Measurements from ENCODE around the gene TECPR2. TPM values are rescaled to one million over a fixed set of nuclear protein-coding genes. Genes with fewer than 3 reads are reported as not detected.

The TECPR2 gene
- total RNA-seq, 1 donor from 2014 or later: 8.4 TPM

- Histone ChIP-seq H3K4me3 (no peak overlapping the region), H3K9me3 (ENCODE audit: low read depth) (no peaks in the 10 kb centered on the region), H3K4me2 (no peak overlapping the region), H3K36me3 (no peaks in the 10 kb centered on the region), H2AFZ (replicated peaks) (no peak overlapping the region), H4K20me1 (ENCODE audit: low read depth) (no peaks in the 10 kb centered on the region), H3K27me3 (no peaks in the 10 kb centered on the region), H3K79me2 (ENCODE audit: low read depth) (no peaks in the 10 kb centered on the region), H3K4me1 (no peaks in the 10 kb centered on the region), H3F3A (ENCODE audit: low read depth) (no peaks in the 10 kb centered on the region), H3K27ac (no peak overlapping the region), H3K9ac (no peak overlapping the region)
- H3K4me1 Mint-ChIP-seq: no peaks in the 10 kb centered on the region
- TF ChIP-seq EZH2 (IDR thresholded peaks at IDR 0.05) (no peak), CTCF (IDR thresholded peaks at IDR 0.05) (no peak), EZH2phosphoT487 (IDR thresholded peaks at IDR 0.05) (no peak)
- DNase-seq (ENCODE audit: low spot score): no peak
- H3K27me3 Mint-ChIP-seq (ENCODE audit: insufficient read depth, low read depth): no peaks in the 10 kb centered on the region
- peaks cover 18% of the 10 kb centered on the region for H3K36me3 Mint-ChIP-seq
- no peak overlapping the region for H3K27ac Mint-ChIP-seq
- H3K4me3 Mint-ChIP-seq: no peak overlapping the region
- no peaks in the 10 kb centered on the region for H3K9me3 Mint-ChIP-seq
Observed at GRCh38 chr14:102333390-102333789, 29.4 kb upstream of the TECPR2 start.

GRCh38 chr14:102333795-102334705 is 28.7 kb upstream of the TECPR2 start:
- Histone ChIP-seq H3K9ac (no peak overlapping the region), H3K27ac (no peak overlapping the region), H3K9me3 (ENCODE audit: low read depth) (no peaks in the 10 kb centered on the region), H3K79me2 (ENCODE audit: low read depth) (no peaks in the 10 kb centered on the region), H3K4me1 (no peaks in the 10 kb centered on the region), H3K4me3 (no peak overlapping the region), H3K4me2 (no peak overlapping the region), H2AFZ (replicated peaks) (no peak overlapping the region), H4K20me1 (ENCODE audit: low read depth) (no peaks in the 10 kb centered on the region), H3K27me3 (no peaks in the 10 kb centered on the region), H3K36me3 (no peaks in the 10 kb centered on the region), H3F3A (ENCODE audit: low read depth) (no peaks in the 10 kb centered on the region)
- Mint-ChIP-seq H3K9me3 (no peaks in the 10 kb centered on the region), H3K27me3 (ENCODE audit: insufficient read depth, low read depth) (no peaks in the 10 kb centered on the region), H3K4me1 (no peaks in the 10 kb centered on the region), H3K36me3 (peaks cover 23% of the 10 kb centered on the region), H3K27ac (no peak overlapping the region), H3K4me3 (no peak overlapping the region)
- no peak for DNase-seq (ENCODE audit: low spot score)
- TF ChIP-seq EZH2phosphoT487 (IDR thresholded peaks at IDR 0.05): no peak
- TF ChIP-seq EZH2 (IDR thresholded peaks at IDR 0.05): no peak
- TF ChIP-seq CTCF (IDR thresholded peaks at IDR 0.05): no peak

GRCh38 chr14:102335163-102335562 is 27.6 kb upstream of the TECPR2 start:
- H3K36me3 Mint-ChIP-seq: peaks cover 23% of the 10 kb centered on the region

More at GRCh38 chr14:102335163-102335562, 27.6 kb upstream of the TECPR2 start:
- H3K27me3 Mint-ChIP-seq (ENCODE audit: insufficient read depth, low read depth): peaks cover 2% of the 10 kb centered on the region
- Histone ChIP-seq H3K9ac (no peak overlapping the region), H3K79me2 (ENCODE audit: low read depth) (no peaks in the 10 kb centered on the region), H4K20me1 (ENCODE audit: low read depth) (no peaks in the 10 kb centered on the region), H3K4me2 (no peak overlapping the region), H3K9me3 (ENCODE audit: low read depth) (no peaks in the 10 kb centered on the region), H3K27me3 (no peaks in the 10 kb centered on the region), H3K27ac (no peak overlapping the region), H3K4me3 (no peak overlapping the region), H3F3A (ENCODE audit: low read depth) (no peaks in the 10 kb centered on the region), H3K4me1 (no peaks in the 10 kb centered on the region), H3K36me3 (no peaks in the 10 kb centered on the region), H2AFZ (replicated peaks) (no peak overlapping the region)
- no peak overlapping the region for H3K4me3 Mint-ChIP-seq
- no peak for DNase-seq (ENCODE audit: low spot score)
- no peak for TF ChIP-seq EZH2 (IDR thresholded peaks at IDR 0.05)
- no peak for TF ChIP-seq EZH2phosphoT487 (IDR thresholded peaks at IDR 0.05)
- no peak for TF ChIP-seq CTCF (IDR thresholded peaks at IDR 0.05)
- H3K27ac Mint-ChIP-seq: no peak overlapping the region
- H3K4me1 Mint-ChIP-seq: no peaks in the 10 kb centered on the region
- H3K9me3 Mint-ChIP-seq: no peaks in the 10 kb centered on the region

All from neural progenitor cell (in vitro differentiated cells).